GM23338 (cell line): ENCODE results near the gene FAM117B. TPM values are rescaled to one million over a fixed set of nuclear protein-coding genes. Genes with fewer than 3 reads are reported as not detected.

ENCODE experiments used
- ATAC-seq: fragments of 200-7000 bp; cut with Tn5 transposase; 3 replicates; pipeline ENCODE4 v1.9.1; 2020
- DNase-seq: peaks from one replicate; pipeline ENCODE4 v3.0.0-alpha.2; 2015; ENCODE audit warnings: low spot score
- H2AFZ ChIP-seq: fragments of 200-600 bp; sonication (generic); 2 replicates; pipeline ENCODE4 v1.8.0; 2016; ENCODE audit warnings: antibody characterized with exemption, mild to moderate bottlenecking, moderate library complexity
- H3F3A ChIP-seq: fragments of 200-600 bp; sonication (generic); replicated peaks from 2 replicates; pipeline ENCODE4 v1.8.0; 2017; ENCODE audit warnings: antibody characterized with exemption, mixed run types, low read depth
- H3K27ac ChIP-seq: fragments of 200-600 bp; sonication (generic); 2 replicates; pipeline ENCODE4 v1.6.1; 2016; ENCODE audit warnings: low read depth
- H3K27me3 ChIP-seq: fragments of 200-600 bp; sonication (generic); 2 replicates; pipeline ENCODE4 v1.8.0; 2016; ENCODE audit warnings: mild to moderate bottlenecking, mixed run types, moderate library complexity; ENCODE audit not compliant: insufficient read depth
- H3K36me3 ChIP-seq: fragments of 200-600 bp; sonication (generic); 2 replicates; pipeline ENCODE4 v1.8.0; 2016; ENCODE audit warnings: mild to moderate bottlenecking; ENCODE audit not compliant: insufficient read depth
- H3K4me1 ChIP-seq: fragments of 200-600 bp; sonication (generic); 2 replicates; pipeline ENCODE4 v1.8.0; 2016; ENCODE audit warnings: mild to moderate bottlenecking, moderate library complexity; ENCODE audit not compliant: insufficient read depth
- H3K4me2 ChIP-seq: fragments of 200-600 bp; sonication (generic); 2 replicates; pipeline ENCODE4 v1.7.1; 2017; ENCODE audit warnings: mixed run types
- H3K4me3 ChIP-seq: fragments of 200-600 bp; sonication (generic); 2 replicates; pipeline ENCODE4 v1.6.1; 2016; ENCODE audit warnings: mixed run types
- H3K79me2 ChIP-seq: fragments of 200-600 bp; sonication (generic); replicated peaks from 2 replicates; pipeline ENCODE4 v1.8.0; 2017; ENCODE audit warnings: mild to moderate bottlenecking; ENCODE audit not compliant: insufficient read depth
- H3K9me2 ChIP-seq: fragments of 200-600 bp; sonication (generic); 2 replicates; pipeline ENCODE4 v1.8.0; 2017; ENCODE audit not compliant: insufficient read depth
- H4K20me1 ChIP-seq: fragments of 200-600 bp; sonication (generic); replicated peaks from 2 replicates; pipeline ENCODE4 v1.8.0; 2017; ENCODE audit warnings: mild to moderate bottlenecking; ENCODE audit not compliant: insufficient read depth
- H3K27ac Mint-ChIP-seq: 2 replicates; pipeline ENCODE4 v1.8.0; 2020; ENCODE audit warnings: inconsistent platforms, mild to moderate bottlenecking, moderate library complexity, mixed read lengths
- H3K27me3 Mint-ChIP-seq: 3 replicates; pipeline ENCODE4 v1.8.0; 2022; ENCODE audit warnings: low read depth, mild to moderate bottlenecking, moderate library complexity, mixed read lengths, inconsistent platforms; ENCODE audit not compliant: insufficient read depth, poor library complexity
- H3K36me3 Mint-ChIP-seq: 3 replicates; pipeline ENCODE4 v1.8.0; 2021; ENCODE audit warnings: low read depth, mild to moderate bottlenecking, inconsistent platforms, moderate library complexity, mixed read lengths
- H3K4me1 Mint-ChIP-seq: 3 replicates; pipeline ENCODE4 v1.8.0; 2020; ENCODE audit warnings: mild to moderate bottlenecking, inconsistent platforms, mixed read lengths
- H3K4me3 Mint-ChIP-seq: 3 replicates; pipeline ENCODE4 v1.8.0; 2021; ENCODE audit warnings: moderate library complexity, mild to moderate bottlenecking, inconsistent platforms, mixed read lengths
- H3K9me3 Mint-ChIP-seq: 3 replicates; pipeline ENCODE4 v1.8.0; 2020; ENCODE audit warnings: moderate library complexity, mild to moderate bottlenecking, inconsistent platforms, mixed read lengths
- CREB1 ChIP-seq: fragments of 250-450 bp; sonication (Bioruptor Pico); IDR thresholded peaks from 2 replicates; pipeline ENCODE4 v1.5.0; 2020; ENCODE audit warnings: low read depth, mild to moderate bottlenecking, moderate library complexity
- EZH2 ChIP-seq: fragments of 200-600 bp; sonication (generic); IDR thresholded peaks from one replicate; pipeline ENCODE4 v1.8.0; 2017; ENCODE audit warnings: antibody characterized with exemption, mild to moderate bottlenecking, low read depth; ENCODE audit not compliant: unreplicated experiment
- EZH2phosphoT487 ChIP-seq: fragments of 200-600 bp; sonication (generic); IDR thresholded peaks from one replicate; pipeline ENCODE4 v1.8.1; 2018; ENCODE audit warnings: antibody characterized with exemption; ENCODE audit not compliant: unreplicated experiment
- JUNB ChIP-seq: IDR thresholded peaks from one replicate; pipeline ENCODE4 v1.6.1; 2016; ENCODE audit warnings: antibody characterized with exemption; ENCODE audit not compliant: unreplicated experiment
- NANOG ChIP-seq: IDR thresholded peaks from 2 replicates; pipeline ENCODE4 v1.6.1; 2016; ENCODE audit warnings: antibody characterized with exemption, borderline replicate concordance
- POLR2AphosphoS5 ChIP-seq: IDR thresholded peaks from 2 replicates; pipeline ENCODE4 v1.6.1; 2016; ENCODE audit warnings: antibody characterized with exemption, low read depth
- STAT1 ChIP-seq: IDR thresholded peaks from one replicate; pipeline ENCODE4 v1.6.1; 2016; ENCODE audit warnings: antibody characterized with exemption; ENCODE audit not compliant: unreplicated experiment
- ZNF114 ChIP-seq: fragments of 250-450 bp; sonication (Bioruptor Pico); IDR thresholded peaks from 2 replicates; pipeline ENCODE4 v1.5.0; 2020; ENCODE audit warnings: mild to moderate bottlenecking, moderate library complexity
- ZNF331 ChIP-seq: fragments of 250-450 bp; sonication (Bioruptor Pico); IDR thresholded peaks from 2 replicates; pipeline ENCODE4 v1.5.0; 2020; ENCODE audit warnings: low read depth, mild to moderate bottlenecking, moderate library complexity
- polyA plus RNA-seq: library from polyadenylated mRNA; unstranded; fragments of >200 nt; fragmentation: Nextera tagmentation; extraction: Ambion mirVana; gene quantifications from 2 replicates; pipeline ENCODE4 v1.2.1, GENCODE V29; 2016
- total RNA-seq: library from RNA; depleted of rRNA; stranded (reverse); fragments of >200 nt; shearing (Covaris generic); gene quantifications from 2 replicates; pipeline ENCODE4 v1.2.3, GENCODE V29; 2014
- TF ChIP-seq, protein P1 (sequence below), 2 experiments: fragments of 200-600 bp in 1 of 2; sonication (generic) in 1 of 2; conservative IDR thresholded peaks; 2 replicates each; pipeline versions ENCODE4 v1.5.1 to v1.6.1; 2016 to 2017; ENCODE audit warnings: antibody characterized with exemption in 2 of 2, low read depth in 2 of 2, mild to moderate bottlenecking in 2 of 2, moderate library complexity in 1 of 2
- TF ChIP-seq, protein P2 (sequence below): IDR thresholded peaks from 2 replicates; pipeline ENCODE4 v1.6.1; 2016; ENCODE audit warnings: antibody characterized with exemption
- TF ChIP-seq, protein P3 (sequence below): IDR thresholded peaks from one replicate; pipeline ENCODE4 v1.6.1; 2018; ENCODE audit warnings: antibody characterized with exemption; ENCODE audit not compliant: unreplicated experiment
- TF ChIP-seq, protein P4 (sequence below): fragments of 250-450 bp; sonication (Bioruptor Pico); IDR thresholded peaks from 2 replicates; pipeline ENCODE4 v1.5.0; 2020; ENCODE audit warnings: mild to moderate bottlenecking, moderate library complexity

The FAM117B gene
- total and polyA plus RNA-seq, 2 experiments from 2014 or later, result 8.4 to 23.0 TPM

DNA sequence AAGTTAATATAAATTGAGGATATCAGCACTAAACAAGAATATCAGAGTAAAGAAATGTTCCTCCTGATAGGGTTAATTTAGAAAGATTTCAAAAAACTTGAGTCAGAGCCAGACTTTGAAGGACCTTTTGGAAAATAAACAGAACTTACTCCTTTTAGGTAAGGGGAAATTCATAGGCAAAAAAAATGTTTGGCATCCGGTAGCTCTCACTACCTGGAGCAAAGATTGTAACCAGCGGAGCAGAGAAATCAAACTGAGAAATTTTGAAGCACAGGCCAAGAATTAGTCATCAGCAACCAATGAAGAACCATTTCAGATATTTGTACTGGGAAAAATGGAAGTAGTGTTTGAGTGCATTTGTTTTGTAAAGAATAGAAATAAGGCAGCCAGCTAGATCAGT, 123.8 kb downstream of the FAM117B start:
- Mint-ChIP-seq H3K9me3 (peaks cover 6% of the 10 kb centered on the region; the same call in 2 of the 3 replicates), H3K36me3 (peaks cover 29% of the 10 kb centered on the region; the same call in 2 of the 3 replicates), H3K4me3 (no peak overlapping the region), H3K27me3 (no peaks in the 10 kb centered on the region), H3K27ac (no peak overlapping the region), H3K4me1 (no peaks in the 10 kb centered on the region)
- DNase-seq (no peak), ATAC-seq (no peak)
- H3K79me2 ChIP-seq, result no peaks in the 10 kb centered on the region
- TF ChIP-seq JUNB, result no peak
- TF ChIP-seq POLR2AphosphoS5, result no peak
- TF ChIP-seq, protein P1, sequence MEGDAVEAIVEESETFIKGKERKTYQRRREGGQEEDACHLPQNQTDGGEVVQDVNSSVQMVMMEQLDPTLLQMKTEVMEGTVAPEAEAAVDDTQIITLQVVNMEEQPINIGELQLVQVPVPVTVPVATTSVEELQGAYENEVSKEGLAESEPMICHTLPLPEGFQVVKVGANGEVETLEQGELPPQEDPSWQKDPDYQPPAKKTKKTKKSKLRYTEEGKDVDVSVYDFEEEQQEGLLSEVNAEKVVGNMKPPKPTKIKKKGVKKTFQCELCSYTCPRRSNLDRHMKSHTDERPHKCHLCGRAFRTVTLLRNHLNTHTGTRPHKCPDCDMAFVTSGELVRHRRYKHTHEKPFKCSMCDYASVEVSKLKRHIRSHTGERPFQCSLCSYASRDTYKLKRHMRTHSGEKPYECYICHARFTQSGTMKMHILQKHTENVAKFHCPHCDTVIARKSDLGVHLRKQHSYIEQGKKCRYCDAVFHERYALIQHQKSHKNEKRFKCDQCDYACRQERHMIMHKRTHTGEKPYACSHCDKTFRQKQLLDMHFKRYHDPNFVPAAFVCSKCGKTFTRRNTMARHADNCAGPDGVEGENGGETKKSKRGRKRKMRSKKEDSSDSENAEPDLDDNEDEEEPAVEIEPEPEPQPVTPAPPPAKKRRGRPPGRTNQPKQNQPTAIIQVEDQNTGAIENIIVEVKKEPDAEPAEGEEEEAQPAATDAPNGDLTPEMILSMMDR (conservative IDR thresholded peaks at IDR 0.05; ENCODE audit: low read depth in 2 of 2), result no peak
- TF ChIP-seq STAT1, result no peak
- TF ChIP-seq ZNF331 (CRISPR knock-in tag), result no peak
- TF ChIP-seq EZH2phosphoT487, result no peak
- TF ChIP-seq NANOG, result no peak
- TF ChIP-seq, protein P2, sequence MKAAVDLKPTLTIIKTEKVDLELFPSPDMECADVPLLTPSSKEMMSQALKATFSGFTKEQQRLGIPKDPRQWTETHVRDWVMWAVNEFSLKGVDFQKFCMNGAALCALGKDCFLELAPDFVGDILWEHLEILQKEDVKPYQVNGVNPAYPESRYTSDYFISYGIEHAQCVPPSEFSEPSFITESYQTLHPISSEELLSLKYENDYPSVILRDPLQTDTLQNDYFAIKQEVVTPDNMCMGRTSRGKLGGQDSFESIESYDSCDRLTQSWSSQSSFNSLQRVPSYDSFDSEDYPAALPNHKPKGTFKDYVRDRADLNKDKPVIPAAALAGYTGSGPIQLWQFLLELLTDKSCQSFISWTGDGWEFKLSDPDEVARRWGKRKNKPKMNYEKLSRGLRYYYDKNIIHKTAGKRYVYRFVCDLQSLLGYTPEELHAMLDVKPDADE, result no peak
- TF ChIP-seq, protein P3, sequence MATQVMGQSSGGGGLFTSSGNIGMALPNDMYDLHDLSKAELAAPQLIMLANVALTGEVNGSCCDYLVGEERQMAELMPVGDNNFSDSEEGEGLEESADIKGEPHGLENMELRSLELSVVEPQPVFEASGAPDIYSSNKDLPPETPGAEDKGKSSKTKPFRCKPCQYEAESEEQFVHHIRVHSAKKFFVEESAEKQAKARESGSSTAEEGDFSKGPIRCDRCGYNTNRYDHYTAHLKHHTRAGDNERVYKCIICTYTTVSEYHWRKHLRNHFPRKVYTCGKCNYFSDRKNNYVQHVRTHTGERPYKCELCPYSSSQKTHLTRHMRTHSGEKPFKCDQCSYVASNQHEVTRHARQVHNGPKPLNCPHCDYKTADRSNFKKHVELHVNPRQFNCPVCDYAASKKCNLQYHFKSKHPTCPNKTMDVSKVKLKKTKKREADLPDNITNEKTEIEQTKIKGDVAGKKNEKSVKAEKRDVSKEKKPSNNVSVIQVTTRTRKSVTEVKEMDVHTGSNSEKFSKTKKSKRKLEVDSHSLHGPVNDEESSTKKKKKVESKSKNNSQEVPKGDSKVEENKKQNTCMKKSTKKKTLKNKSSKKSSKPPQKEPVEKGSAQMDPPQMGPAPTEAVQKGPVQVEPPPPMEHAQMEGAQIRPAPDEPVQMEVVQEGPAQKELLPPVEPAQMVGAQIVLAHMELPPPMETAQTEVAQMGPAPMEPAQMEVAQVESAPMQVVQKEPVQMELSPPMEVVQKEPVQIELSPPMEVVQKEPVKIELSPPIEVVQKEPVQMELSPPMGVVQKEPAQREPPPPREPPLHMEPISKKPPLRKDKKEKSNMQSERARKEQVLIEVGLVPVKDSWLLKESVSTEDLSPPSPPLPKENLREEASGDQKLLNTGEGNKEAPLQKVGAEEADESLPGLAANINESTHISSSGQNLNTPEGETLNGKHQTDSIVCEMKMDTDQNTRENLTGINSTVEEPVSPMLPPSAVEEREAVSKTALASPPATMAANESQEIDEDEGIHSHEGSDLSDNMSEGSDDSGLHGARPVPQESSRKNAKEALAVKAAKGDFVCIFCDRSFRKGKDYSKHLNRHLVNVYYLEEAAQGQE, result no peak
- TF ChIP-seq, protein P4, sequence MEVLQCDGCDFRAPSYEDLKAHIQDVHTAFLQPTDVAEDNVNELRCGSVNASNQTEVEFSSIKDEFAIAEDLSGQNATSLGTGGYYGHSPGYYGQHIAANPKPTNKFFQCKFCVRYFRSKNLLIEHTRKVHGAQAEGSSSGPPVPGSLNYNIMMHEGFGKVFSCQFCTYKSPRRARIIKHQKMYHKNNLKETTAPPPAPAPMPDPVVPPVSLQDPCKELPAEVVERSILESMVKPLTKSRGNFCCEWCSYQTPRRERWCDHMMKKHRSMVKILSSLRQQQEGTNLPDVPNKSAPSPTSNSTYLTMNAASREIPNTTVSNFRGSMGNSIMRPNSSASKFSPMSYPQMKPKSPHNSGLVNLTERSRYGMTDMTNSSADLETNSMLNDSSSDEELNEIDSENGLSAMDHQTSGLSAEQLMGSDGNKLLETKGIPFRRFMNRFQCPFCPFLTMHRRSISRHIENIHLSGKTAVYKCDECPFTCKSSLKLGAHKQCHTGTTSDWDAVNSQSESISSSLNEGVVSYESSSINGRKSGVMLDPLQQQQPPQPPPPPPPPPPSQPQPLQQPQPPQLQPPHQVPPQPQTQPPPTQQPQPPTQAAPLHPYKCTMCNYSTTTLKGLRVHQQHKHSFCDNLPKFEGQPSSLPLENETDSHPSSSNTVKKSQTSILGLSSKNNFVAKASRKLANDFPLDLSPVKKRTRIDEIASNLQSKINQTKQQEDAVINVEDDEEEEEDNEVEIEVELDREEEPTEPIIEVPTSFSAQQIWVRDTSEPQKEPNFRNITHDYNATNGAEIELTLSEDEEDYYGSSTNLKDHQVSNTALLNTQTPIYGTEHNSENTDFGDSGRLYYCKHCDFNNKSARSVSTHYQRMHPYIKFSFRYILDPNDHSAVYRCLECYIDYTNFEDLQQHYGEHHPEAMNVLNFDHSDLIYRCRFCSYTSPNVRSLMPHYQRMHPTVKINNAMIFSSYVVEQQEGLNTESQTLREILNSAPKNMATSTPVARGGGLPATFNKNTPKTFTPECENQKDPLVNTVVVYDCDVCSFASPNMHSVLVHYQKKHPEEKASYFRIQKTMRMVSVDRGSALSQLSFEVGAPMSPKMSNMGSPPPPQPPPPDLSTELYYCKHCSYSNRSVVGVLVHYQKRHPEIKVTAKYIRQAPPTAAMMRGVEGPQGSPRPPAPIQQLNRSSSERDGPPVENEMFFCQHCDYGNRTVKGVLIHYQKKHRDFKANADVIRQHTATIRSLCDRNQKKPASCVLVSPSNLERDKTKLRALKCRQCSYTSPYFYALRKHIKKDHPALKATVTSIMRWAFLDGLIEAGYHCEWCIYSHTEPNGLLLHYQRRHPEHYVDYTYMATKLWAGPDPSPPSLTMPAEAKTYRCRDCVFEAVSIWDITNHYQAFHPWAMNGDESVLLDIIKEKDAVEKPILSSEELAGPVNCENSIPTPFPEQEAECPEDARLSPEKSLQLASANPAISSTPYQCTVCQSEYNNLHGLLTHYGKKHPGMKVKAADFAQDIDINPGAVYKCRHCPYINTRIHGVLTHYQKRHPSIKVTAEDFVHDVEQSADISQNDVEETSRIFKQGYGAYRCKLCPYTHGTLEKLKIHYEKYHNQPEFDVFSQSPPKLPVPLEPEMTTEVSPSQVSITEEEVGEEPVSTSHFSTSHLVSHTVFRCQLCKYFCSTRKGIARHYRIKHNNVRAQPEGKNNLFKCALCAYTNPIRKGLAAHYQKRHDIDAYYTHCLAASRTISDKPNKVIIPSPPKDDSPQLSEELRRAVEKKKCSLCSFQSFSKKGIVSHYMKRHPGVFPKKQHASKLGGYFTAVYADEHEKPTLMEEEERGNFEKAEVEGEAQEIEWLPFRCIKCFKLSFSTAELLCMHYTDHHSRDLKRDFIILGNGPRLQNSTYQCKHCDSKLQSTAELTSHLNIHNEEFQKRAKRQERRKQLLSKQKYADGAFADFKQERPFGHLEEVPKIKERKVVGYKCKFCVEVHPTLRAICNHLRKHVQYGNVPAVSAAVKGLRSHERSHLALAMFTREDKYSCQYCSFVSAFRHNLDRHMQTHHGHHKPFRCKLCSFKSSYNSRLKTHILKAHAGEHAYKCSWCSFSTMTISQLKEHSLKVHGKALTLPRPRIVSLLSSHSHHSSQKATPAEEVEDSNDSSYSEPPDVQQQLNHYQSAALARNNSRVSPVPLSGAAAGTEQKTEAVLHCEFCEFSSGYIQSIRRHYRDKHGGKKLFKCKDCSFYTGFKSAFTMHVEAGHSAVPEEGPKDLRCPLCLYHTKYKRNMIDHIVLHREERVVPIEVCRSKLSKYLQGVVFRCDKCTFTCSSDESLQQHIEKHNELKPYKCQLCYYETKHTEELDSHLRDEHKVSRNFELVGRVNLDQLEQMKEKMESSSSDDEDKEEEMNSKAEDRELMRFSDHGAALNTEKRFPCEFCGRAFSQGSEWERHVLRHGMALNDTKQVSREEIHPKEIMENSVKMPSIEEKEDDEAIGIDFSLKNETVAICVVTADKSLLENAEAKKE (CRISPR knock-in tag), result no peak
- TF ChIP-seq EZH2, result no peak
- TF ChIP-seq ZNF114 (CRISPR knock-in tag), result no peak
- no peak for TF ChIP-seq CREB1 (CRISPR knock-in tag)
- no peaks in the 10 kb centered on the region for H3K4me1 ChIP-seq
- no peak overlapping the region for H3K27ac ChIP-seq
- no peak overlapping the region for H3K4me3 ChIP-seq
- H3F3A ChIP-seq, result no peaks in the 10 kb centered on the region
- no peak overlapping the region for H2AFZ ChIP-seq
- no peak overlapping the region for H3K4me2 ChIP-seq
- no peaks in the 10 kb centered on the region for H3K27me3 ChIP-seq
- H3K36me3 ChIP-seq, result peaks cover 20% of the 10 kb centered on the region
- no peaks in the 10 kb centered on the region for H3K9me2 ChIP-seq
- peaks cover 6% of the 10 kb centered on the region; the same call in 1 of the 2 replicates for H4K20me1 ChIP-seq
